GM21447 (cell line): ENCODE data around the gene MRPL58.

Experiments
- ATAC-seq: cut with Tn5 transposase; IDR thresholded peaks from one replicate; pipeline ENCODE4 v1.9.1; 2021; ENCODE audit not compliant: unreplicated experiment

The MRPL58 gene

GRCh38 chr17:75046407-75047289 lies 34.2 kb downstream of the MRPL58 start, which contains the start of the genes ATP5PD and KCTD2:
ATP5PD (minus strand) TSS chr17:75046969; CDS start chr17:75042650, 4,319 bp downstream.
KCTD2 (plus strand) TSS chr17:75047225; CDS start chr17:75047251, 26 bp downstream.
- ATAC-seq = peak; percentile 94

DNA sequence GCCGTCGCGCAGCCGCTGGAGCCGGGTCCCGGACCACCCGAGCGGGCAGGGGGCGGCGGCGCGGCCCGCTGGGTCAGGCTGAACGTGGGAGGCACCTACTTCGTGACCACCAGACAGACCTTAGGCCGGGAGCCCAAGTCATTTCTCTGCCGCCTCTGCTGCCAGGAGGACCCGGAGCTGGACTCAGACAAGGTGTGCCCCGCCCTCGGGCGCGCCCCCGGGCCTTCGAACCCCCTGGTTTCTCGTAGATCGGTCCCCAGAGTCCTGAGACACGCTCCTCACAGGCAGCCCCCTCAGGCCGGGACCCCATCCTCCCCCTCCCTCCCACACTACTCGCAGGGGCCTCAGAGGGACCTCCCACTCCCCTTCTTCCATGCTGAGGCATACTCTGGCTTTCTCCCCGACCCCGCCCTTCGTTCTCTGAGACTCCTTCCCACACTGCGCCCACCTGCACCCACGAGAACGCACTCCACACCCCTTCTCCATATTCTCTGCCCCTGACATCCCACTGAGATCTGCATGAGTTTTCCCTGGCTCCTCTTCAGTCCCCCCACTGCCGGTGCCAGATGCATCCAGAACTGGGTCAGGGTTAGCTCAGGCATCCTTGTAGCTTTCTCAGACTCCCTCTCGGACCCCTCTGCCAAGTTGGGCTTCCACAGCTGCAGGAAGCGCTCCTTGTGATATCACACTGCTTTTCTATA lies 35.1 kb downstream of the MRPL58 start:
- ATAC-seq = peak; percentile 15

DNA sequence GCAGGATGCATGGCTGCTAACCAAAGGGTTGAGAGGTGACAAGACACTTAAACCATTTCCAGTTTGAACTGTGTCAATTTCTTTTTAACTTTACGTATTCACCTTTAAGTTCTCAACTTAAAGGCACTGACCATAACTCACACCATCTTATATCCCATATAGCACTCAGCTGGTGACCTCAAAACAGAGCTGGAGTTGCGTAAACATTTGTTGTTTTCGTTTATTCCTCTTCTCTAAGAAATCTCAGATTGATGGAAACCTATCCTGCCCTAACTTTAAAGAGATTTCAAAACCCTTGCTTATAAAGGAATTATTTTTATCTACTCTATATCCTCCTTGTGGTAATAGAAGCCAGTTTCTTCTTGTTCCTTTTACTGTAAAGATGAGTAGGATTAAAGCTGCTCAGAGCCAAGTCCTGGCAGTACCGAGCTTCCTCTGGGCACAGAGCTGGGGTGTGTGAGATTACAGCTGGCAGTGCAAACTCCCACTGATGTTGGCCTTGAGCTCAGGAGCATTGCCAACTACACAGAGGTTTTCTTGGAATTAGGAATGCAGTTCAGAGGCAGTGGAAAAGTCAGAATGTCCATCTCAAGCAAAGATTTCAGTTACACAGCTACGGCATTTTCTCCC lies 35.9 kb downstream of the MRPL58 start:
- no peak for ATAC-seq

DNA sequence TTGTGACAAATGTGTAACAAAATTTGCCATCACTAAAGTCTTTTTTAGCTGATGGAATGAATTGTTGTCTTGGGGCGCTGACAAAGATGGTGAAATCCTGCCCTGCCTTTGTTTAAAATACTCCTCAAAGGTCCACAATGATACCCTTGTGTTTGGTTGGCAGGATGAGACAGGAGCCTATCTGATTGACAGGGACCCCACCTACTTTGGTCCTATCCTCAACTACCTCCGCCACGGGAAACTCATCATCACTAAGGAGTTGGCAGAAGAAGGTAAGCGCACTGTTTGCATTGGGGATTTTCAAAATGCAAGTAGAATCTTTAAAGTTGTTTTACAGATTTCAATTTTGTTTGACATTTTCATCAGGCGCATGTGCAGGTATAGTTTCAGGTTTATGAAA lies 36.6 kb downstream of the MRPL58 start:
- no peak for ATAC-seq

GRCh38 chr17:75049706-75050105 lies 37.2 kb downstream of the MRPL58 start:
- ATAC-seq = no peak

DNA sequence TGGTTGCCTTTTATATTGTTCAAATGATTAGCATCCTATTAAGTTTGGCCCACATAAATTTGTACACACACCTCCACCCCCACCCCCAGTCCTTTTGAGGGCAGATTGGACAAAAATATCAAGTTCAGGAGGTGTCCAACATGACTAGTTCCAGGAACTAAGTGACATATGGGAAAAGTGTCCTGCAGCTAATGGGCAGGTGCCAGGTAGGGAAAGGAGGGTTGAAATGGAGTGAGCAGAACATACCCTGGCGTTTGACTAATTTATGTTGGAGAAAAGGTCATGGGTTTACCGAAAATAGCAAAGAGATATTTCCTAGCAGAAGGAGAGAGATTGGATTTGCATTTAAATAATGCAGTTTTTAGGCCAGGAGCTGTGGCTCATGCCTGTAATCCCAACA lies 39.5 kb downstream of the MRPL58 start:
- ATAC-seq = no peak

- ATAC-seq = no peak
Measured at GRCh38 chr17:75059369-75060345, 47.2 kb downstream of the MRPL58 start.

DNA sequence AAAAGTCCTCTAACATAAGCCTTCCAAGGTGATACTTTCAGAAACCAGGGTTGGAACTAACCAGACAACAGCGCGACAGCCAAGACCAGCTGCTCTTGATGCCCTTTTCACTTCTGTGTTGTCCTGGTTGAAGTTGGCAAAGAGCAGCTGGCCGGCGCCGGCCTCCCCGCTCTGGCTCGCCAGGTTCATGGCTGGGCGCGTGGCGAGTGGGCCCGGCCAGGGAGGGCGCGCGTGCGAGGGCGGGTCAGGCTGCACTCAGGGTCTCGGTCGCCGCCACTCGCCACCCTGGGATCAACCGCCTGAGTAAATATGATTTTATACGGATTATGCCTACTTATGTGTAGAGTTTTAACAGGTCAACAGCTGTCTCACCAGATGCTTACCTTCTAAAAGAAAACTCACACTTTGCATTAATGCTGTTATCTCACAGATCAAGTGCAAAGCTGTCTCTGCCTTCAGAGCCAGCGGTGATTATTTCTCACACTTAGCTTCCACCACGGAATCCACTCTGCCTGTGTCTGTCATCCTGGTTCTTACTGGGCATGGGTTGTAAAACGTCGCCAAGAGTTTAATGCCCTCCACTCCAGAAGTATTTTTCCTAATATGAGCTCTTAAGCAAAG lies 48.1 kb downstream of the MRPL58 start:
- ATAC-seq = no peak

GRCh38 chr17:75061055-75061438 lies 48.6 kb downstream of the MRPL58 start:
- ATAC-seq = no peak

DNA sequence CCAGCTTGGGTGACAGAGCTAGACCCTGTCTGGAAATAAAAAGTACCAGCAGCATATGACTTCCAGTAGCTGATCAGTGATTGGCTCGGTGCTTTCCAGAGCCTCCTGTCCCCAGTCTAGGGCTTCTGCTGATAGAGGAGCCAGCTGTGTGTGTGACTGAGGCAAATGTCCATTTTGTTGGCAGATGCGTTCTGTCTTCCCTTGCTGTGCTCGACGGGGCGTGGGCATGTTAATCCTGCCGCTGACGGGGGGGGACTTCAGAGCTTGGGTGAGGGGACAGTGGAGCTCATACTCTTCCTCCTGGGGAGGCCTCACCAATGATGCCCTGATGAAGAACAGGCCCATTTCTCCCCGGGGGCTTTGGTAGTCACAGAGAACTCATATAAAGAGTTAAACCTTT lies 49.1 kb downstream of the MRPL58 start:
- ATAC-seq = no peak

- ATAC-seq = no peak
Measured at GRCh38 chr17:75063201-75063600, 50.7 kb downstream of the MRPL58 start.

- ATAC-seq = no peak
Measured at GRCh38 chr17:75063626-75064025, 51.2 kb downstream of the MRPL58 start.

- no peak for ATAC-seq
Measured at GRCh38 chr17:75064040-75064439, 51.6 kb downstream of the MRPL58 start.

GRCh38 chr17:75064460-75064859 lies 52.0 kb downstream of the MRPL58 start:
- no peak for ATAC-seq

DNA sequence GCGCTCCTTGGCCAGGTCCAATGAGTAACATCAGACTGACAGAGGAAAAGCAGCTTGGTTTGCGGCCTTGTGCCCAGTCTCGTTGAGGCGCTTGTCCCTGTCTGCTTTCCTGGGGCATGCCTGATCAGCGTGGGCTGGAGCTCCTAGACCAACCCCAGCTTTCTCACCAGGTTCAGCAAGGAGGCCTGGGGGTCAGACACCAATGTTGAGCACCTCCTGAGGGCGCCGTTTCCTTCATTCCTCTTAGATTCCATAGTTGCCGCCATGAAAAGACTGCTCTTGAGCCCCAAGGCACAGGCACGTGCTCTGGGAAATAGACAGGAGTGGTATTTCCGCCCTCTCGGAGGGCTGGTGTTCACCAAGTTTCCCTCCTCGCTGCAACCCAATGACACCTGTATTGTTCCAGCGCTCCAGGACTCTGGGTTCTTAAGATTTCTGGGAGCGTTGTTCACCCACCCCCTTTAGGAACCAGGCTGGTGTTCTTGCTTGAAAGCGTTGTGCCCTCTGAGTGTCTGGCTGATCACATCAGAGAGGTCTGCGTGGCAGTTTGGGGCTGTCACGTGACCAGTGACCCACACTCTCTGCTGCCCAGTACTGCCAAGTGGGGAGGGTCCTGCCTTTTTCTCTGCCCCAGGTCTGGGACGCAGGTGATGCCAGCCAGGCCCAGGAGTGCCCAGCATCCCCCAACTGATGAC lies 52.5 kb downstream of the MRPL58 start:
- no peak for ATAC-seq

DNA sequence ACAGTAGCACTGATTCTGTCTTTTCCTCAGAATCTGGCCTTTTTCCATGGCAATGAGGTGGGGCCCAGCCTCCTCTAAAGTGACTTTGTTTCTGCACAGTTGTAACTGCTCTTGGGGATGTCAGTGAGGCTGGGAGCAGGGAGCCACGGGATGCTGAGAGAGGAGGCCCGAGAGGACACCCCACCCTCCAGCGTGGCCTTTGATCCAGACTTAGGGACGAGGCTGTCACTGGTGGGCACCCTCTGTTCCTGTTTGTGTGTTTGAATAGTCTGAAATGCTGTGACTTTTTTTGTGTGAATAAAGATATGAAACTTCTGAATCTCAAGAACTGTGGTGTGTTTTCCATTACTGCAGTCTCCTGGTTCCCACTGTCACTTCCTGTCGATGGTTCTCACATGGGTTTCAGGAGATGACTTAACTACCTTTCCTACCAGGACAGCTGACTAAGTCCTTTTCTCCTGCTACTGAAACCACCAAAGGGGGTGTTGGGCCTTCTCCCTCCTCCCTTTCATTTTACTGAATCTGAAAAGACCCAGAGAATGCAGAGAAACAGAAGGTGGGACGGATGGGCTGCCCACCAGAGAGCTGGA lies 53.2 kb downstream of the MRPL58 start:
- no peak for ATAC-seq

- ATAC-seq = no peak
Measured at GRCh38 chr17:75067856-75068255, 55.4 kb downstream of the MRPL58 start.

- ATAC-seq = no peak
Measured at GRCh38 chr17:75068750-75069149, 56.3 kb downstream of the MRPL58 start.

DNA sequence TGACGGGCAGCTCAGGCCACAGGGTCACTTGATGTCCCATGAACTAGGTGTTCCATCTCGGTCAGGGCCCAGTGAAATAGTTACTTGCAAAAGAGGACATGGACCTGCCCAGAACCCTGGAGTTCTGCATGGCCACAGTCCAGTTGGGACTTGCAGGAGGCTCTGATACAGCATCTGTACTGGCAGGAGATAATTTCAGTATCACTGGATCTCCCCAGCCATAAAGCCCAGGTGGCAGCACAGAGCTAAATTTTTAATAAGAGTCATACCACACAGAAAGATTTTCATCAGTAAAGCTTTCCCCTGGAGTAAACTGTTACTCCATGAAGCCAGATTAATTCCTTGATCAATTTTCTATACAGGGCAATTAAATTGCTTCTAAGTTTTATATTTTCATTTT lies 57.3 kb downstream of the MRPL58 start:
- ATAC-seq = no peak
